ENCODE measurements around the gene TNNT1. TPM values are rescaled to one million over a fixed set of nuclear protein-coding genes. Genes with fewer than 3 reads are reported as not detected.

Gene TNNT1
- total RNA-seq, 1 donor: not detected

DNA sequence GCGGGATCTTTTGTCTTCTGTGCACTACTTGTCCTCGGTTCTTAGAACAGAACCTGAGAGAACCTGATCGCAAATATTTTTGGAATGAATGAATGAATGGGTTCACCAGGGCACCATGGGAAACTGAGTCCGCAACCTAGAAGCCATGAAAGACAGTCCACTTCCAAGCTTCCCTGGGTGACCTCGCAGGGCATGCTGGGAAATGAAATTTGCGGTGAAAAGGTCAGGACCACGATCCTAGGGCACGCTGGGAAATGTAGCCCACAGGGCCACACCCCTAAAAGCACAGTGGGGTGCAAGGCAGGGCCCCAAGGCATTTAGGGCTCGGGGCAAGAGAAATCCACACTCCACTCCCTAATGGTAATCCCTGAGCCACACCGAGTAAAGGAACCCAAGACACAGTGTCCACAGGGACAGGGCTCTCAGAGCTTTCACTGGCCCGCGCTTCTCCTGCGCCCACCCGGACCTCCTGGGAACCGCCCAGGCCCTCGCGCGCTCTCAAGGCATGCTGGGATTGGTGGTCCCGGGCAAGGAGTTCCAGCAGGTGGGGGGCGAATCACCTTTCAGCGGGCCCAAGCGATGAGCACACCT, 30.5 kb downstream of the TNNT1 start:
- Histone ChIP-seq H3K27me3 (ENCODE audit: insufficient read depth, low read length) (peaks cover 3% of the 10 kb centered on the region), H3K4me2 (ENCODE audit: insufficient read depth, low read length) (peak overlapping the region; percentile 78), H3K27ac (ENCODE audit: low read depth, low read length) (peak overlapping the region; percentile 54), H3K79me2 (ENCODE audit: insufficient read depth, low read length) (peaks cover 37% of the 10 kb centered on the region), H3K9me3 (ENCODE audit: low read depth, low read length) (no peaks in the 10 kb centered on the region), H3K36me3 (ENCODE audit: insufficient read depth, low read length) (no peaks in the 10 kb centered on the region), H3K4me3 (ENCODE audit: insufficient read depth, low read length) (peak overlapping the region; percentile 74), H3K4me1 (ENCODE audit: insufficient read depth, low read length) (peaks cover 14% of the 10 kb centered on the region), H2AFZ (ENCODE audit: low read length) (peak overlapping the region; percentile 95), H4K20me1 (ENCODE audit: insufficient read depth, low read length) (peaks cover 31% of the 10 kb centered on the region)
- DNase-seq (ENCODE audit: insufficient read length, low spot score, missing footprints): peak; percentile 82
- no peak for TF ChIP-seq CTCF (IDR thresholded peaks at IDR 0.05; ENCODE audit: extremely low read depth, low read depth, low read length)

DNA sequence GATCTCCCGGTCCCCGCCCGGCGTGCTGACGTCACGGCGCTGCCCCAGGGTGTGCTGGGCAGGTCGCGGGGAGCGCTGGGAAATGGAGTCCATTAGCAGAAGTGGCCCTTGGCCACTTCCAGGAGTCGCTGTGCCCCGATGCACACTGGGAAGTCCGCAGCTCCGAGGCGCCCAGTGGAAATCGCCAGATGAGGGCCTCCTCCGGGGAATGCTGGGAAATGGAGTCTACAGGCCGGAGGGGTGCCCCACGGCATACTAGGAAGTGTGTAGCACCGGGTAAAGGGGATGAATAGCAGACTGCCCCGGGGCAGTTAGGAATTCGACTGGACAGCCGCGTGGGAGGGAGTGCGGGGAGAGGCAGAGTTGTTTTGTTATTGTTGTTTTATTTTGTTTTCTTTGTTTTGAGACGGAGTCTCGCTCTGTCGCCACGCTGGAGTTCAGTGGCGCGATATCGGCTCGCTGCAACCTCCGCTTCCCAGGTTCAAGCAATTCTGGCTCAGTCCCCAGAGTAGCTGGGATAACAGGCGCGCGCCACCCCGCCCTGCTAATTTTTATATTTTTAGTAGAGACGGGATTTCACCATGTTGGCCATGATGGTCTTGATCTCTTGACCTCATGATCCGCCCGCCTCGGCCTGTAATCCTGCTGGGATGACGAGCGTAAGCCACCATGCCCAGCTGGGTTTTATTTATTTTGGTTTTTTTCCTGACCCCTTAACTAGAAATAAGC, 31.2 kb downstream of the TNNT1 start:
- no peak for TF ChIP-seq CTCF (IDR thresholded peaks at IDR 0.05; ENCODE audit: extremely low read depth, low read depth, low read length)
- DNase-seq (ENCODE audit: insufficient read length, low spot score, missing footprints): peak; percentile 100
- Histone ChIP-seq H3K27me3 (ENCODE audit: insufficient read depth, low read length) (no peaks in the 10 kb centered on the region), H3K4me1 (ENCODE audit: insufficient read depth, low read length) (peaks cover 14% of the 10 kb centered on the region), H3K4me2 (ENCODE audit: insufficient read depth, low read length) (peak overlapping the region; percentile 78), H3K27ac (ENCODE audit: low read depth, low read length) (peak overlapping the region; percentile 54), H3K79me2 (ENCODE audit: insufficient read depth, low read length) (peaks cover 44% of the 10 kb centered on the region), H4K20me1 (ENCODE audit: insufficient read depth, low read length) (peaks cover 38% of the 10 kb centered on the region), H3K4me3 (ENCODE audit: insufficient read depth, low read length) (peak overlapping the region; percentile 74), H2AFZ (ENCODE audit: low read length) (peak overlapping the region; percentile 95), H3K9me3 (ENCODE audit: low read depth, low read length) (no peaks in the 10 kb centered on the region), H3K36me3 (ENCODE audit: insufficient read depth, low read length) (no peaks in the 10 kb centered on the region)

DNA sequence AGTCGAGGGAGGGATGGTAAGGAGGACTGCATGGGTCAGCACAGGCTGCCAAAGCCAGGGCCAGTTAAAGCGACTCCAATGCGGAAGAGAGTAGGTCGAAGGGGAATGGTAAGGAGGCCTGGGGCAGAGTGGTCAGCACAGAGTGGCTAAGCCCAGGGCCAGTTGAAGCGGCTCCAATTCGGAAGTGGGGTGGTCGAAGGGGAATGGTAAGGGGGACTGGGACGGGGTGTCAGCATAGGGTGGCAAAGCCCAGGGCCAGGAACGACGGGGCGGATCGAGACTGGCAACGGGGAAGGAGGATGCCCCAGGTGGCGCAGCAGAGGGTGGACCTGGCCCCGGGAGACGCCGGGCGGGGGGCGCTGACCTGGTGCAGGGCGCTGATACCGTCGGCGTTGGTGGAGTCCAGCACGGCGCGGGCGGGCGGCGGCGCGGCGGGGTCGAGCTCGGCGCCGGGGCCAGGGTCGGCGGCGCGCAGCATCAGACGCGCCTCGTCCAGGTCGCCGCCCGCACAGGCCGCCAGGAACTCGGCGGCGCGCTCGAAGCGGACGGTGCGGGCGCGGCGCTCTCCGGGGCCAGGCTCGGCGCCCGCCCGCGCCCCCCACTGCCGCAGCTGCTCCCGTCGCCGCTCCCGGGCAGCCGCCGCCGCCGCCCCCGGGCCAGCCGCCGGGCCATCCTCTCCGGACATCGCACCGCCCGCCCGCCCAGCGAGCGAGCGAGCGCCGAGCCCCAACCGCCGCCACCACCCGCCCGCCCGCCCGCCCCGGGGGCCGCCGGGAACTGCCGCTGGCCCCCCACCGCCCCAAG, 31.9 kb downstream of the TNNT1 start, which contains the start of gene PPP1R12C:
Gene PPP1R12C (minus strand): TSS at position 779 of the 804 bp plus-strand sequence. CDS start 94 bp downstream, at position 685.
- H3K79me2 ChIP-seq (ENCODE audit: insufficient read depth, low read length): peaks cover 51% of the 10 kb centered on the region
- H3K4me2 ChIP-seq (ENCODE audit: insufficient read depth, low read length): peak within 1 kb of the TSS; percentile 97
- H3K27ac ChIP-seq (ENCODE audit: low read depth, low read length): peak within 1 kb of the TSS; percentile 77
- peak; percentile 91 for DNase-seq (ENCODE audit: insufficient read length, low spot score, missing footprints)
- no peak for TF ChIP-seq CTCF (IDR thresholded peaks at IDR 0.05; ENCODE audit: extremely low read depth, low read depth, low read length)
- H3K36me3 ChIP-seq (ENCODE audit: insufficient read depth, low read length): no peaks in the 10 kb centered on the region
- H3K27me3 ChIP-seq (ENCODE audit: insufficient read depth, low read length): no peaks in the 10 kb centered on the region
- H3K4me3 ChIP-seq (ENCODE audit: insufficient read depth, low read length): peak within 1 kb of the TSS; percentile 94
- H3K9me3 ChIP-seq (ENCODE audit: low read depth, low read length): no peaks in the 10 kb centered on the region
- H2AFZ ChIP-seq (ENCODE audit: low read length): peak within 1 kb of the TSS; percentile 95
- H4K20me1 ChIP-seq (ENCODE audit: insufficient read depth, low read length): peaks cover 45% of the 10 kb centered on the region
- H3K4me1 ChIP-seq (ENCODE audit: insufficient read depth, low read length): peaks cover 14% of the 10 kb centered on the region
